ENCODE results near the gene LYPD6B. TPM values are rescaled to one million over a fixed set of nuclear protein-coding genes. Genes with fewer than 3 reads are reported as not detected.

The LYPD6B gene
- total and polyA plus RNA-seq, 2 donors (not counting 3 experiments of a cell fraction or from before 2014, with no cell fraction given): not detected

GRCh38 chr2:149213764-149214493, 175.4 kb downstream of the LYPD6B start:
- Histone ChIP-seq H3K27me3 (ENCODE audit: control insufficient read depth in 2 of 2, insufficient read depth in 2 of 2, low read length in 2 of 2) (no peaks in the 10 kb centered on the region), H3K36me3 (ENCODE audit: control insufficient read depth in 2 of 2, extremely low read depth in 1 of 2, insufficient read depth in 2 of 2, low read length in 2 of 2) (no peaks in the 10 kb centered on the region), H3K4me3 (replicated peaks in 1 of 3; ENCODE audit: insufficient read depth in 1 of 3, low read depth in 1 of 3, low read length in 3 of 3) (no peak overlapping the region), H3K9ac (replicated peaks; ENCODE audit: extremely low read depth, insufficient read depth, low read length) (no peak overlapping the region), H3K4me2 (ENCODE audit: insufficient read depth, low read length) (no peak overlapping the region), H3K9me3 (replicated peaks; ENCODE audit: control insufficient read depth, insufficient read depth, low read length) (no peaks in the 10 kb centered on the region), H4K20me1 (replicated peaks; ENCODE audit: control insufficient read depth, extremely low read depth, insufficient read depth, low read length) (no peaks in the 10 kb centered on the region), H3K9me1 (replicated peaks; ENCODE audit: control insufficient read depth, extremely low read depth, insufficient read depth, low read length) (no peaks in the 10 kb centered on the region), H3K79me2 (ENCODE audit: control insufficient read depth, insufficient read depth, low read length) (no peaks in the 10 kb centered on the region), H3K4me1 (ENCODE audit: control insufficient read depth, extremely low read depth, insufficient read depth, low read length) (no peaks in the 10 kb centered on the region), H2AFZ (ENCODE audit: low read depth, low read length) (no peak overlapping the region), H3K27ac (ENCODE audit: insufficient read depth, low read depth, low read length) (no peak overlapping the region)
- DNase-seq (ENCODE audit: low read depth, low spot score) (no peak), FAIRE-seq (no peak)
- TF ChIP-seq FOS (IDR thresholded peaks at IDR 0.05; ENCODE audit: borderline replicate concordance, insufficient read depth, low read length) (no peak), POLR2AphosphoS5 (IDR thresholded peaks at IDR 0.05; ENCODE audit: insufficient read depth, low read depth, low read length) (no peak), GATA2 (IDR thresholded peaks at IDR 0.05; ENCODE audit: insufficient read depth, insufficient read length, low read depth, low read length) (no peak), POLR2A (IDR thresholded peaks at IDR 0.05; ENCODE audit: low read depth, low read length) (no peak), EZH2 (IDR thresholded peaks at IDR 0.05; ENCODE audit: borderline replicate concordance, low read depth, low read length, severe bottlenecking) (no peak), MYC (IDR thresholded peaks at IDR 0.05; ENCODE audit: low read depth, low read length) (no peak), JUN (IDR thresholded peaks at IDR 0.05; ENCODE audit: borderline replicate concordance, insufficient read depth, insufficient read length, low read depth) (no peak)
- TF ChIP-seq, protein P1, sequence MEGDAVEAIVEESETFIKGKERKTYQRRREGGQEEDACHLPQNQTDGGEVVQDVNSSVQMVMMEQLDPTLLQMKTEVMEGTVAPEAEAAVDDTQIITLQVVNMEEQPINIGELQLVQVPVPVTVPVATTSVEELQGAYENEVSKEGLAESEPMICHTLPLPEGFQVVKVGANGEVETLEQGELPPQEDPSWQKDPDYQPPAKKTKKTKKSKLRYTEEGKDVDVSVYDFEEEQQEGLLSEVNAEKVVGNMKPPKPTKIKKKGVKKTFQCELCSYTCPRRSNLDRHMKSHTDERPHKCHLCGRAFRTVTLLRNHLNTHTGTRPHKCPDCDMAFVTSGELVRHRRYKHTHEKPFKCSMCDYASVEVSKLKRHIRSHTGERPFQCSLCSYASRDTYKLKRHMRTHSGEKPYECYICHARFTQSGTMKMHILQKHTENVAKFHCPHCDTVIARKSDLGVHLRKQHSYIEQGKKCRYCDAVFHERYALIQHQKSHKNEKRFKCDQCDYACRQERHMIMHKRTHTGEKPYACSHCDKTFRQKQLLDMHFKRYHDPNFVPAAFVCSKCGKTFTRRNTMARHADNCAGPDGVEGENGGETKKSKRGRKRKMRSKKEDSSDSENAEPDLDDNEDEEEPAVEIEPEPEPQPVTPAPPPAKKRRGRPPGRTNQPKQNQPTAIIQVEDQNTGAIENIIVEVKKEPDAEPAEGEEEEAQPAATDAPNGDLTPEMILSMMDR (IDR thresholded peaks at IDR 0.05; ENCODE audit: extremely low read depth in 1 of 2, insufficient read depth in 1 of 2, low read depth in 1 of 2, low read length in 2 of 2): no peak
- TF ChIP-seq, protein P2, sequence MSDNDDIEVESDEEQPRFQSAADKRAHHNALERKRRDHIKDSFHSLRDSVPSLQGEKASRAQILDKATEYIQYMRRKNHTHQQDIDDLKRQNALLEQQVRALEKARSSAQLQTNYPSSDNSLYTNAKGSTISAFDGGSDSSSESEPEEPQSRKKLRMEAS (IDR thresholded peaks at IDR 0.05; ENCODE audit: insufficient read depth, insufficient read length): no peak
- BruUV-seq (replicated peaks): no TSS peak
- POLR2A ChIA-PET: no interaction called here
- intact Hi-C loops (cut with micrococcal nuclease) (no loop called here), dilution Hi-C loops (cut with MboI; ENCODE audit: extremely low pct_ligation_motif_present, low sequenced_read_pairs) (no loop called here)
- CTCF ChIA-PET: no interaction called here

Data from endothelial cell of umbilical vein (primary cell).